K562 (cell line): ENCODE measurements around the gene EPHA10. TPM values are rescaled to one million over a fixed set of nuclear protein-coding genes. Genes with fewer than 3 reads are reported as not detected.

ENCODE experiments used
- ATAC-seq: fragments of 200-7000 bp; cut with Tn5 transposase; 3 replicates; pipeline ENCODE4 v1.9.1; 2020; ENCODE audit warnings: moderate library complexity
- BruUV-seq: library from RNA; stranded (reverse); fragments of 400-500 nt; replicated peaks from 2 replicates; lab custom pipeline; 2021; lab: Mats Ljungman, UMichigan
- CTCF ChIA-PET: fragments of 300-600 bp; formaldehyde crosslinking; extraction: SDS; loops from one replicate; lab custom pipeline; 2021; ENCODE audit warnings: low intra/inter-chr PET ratio; lab: Yijun Ruan, JAX
- POLR2A ChIA-PET: fragments of 300-600, 350-650 bp; sonication (Branson Sonifier 250); formaldehyde crosslinking; extraction: SDS; loops from one replicate; lab custom pipeline; 2021; ENCODE audit warnings: antibody characterized with exemption, inconsistent platforms; lab: Yijun Ruan, JAX
- DNase-seq, 4 experiments: peaks; one replicate each; pipeline versions ENCODE4 v3.0.0 to v3.0.0-alpha.2; 2011 to 2018; ENCODE audit warnings: low spot score in 3 of 4, mixed read lengths in 3 of 4; ENCODE audit errors: extremely low read depth in 1 of 4
- FAIRE-seq: peaks from 2 replicates; lab custom pipeline; 2011; peaks lifted over from hg19 to GRCh38; lab: Jason Lieb, UNC
- H2AFZ ChIP-seq: 2 replicates; pipeline ENCODE4 v1.6.0; 2011; ENCODE audit warnings: low read depth, low read length, control low read depth, inconsistent platforms
- H3K27ac ChIP-seq: fragments of 200-600 bp; 3 replicates; pipeline ENCODE4 v1.8.0; 2011; ENCODE audit warnings: low read depth, mild to moderate bottlenecking, control low read depth, inconsistent platforms, low read length, moderate library complexity, mixed read lengths; ENCODE audit errors: extremely low read depth
- H3K27me3 ChIP-seq, 2 experiments: fragments of 300-600 bp in 1 of 2; 2 replicates in 1 of 2; 3 replicates in 1 of 2; pipeline versions ENCODE4 v1.6.0 to v1.8.0; 2011; ENCODE audit warnings: inconsistent platforms in 2 of 2, low read length in 2 of 2, mild to moderate bottlenecking in 1 of 2, mixed read lengths in 1 of 2, moderate library complexity in 1 of 2; ENCODE audit not compliant: control insufficient read depth in 2 of 2, insufficient read depth in 2 of 2
- H3K36me3 ChIP-seq: fragments of 300-600 bp; 3 replicates; pipeline ENCODE4 v1.8.0; 2011; ENCODE audit warnings: mild to moderate bottlenecking, low read length, inconsistent platforms; ENCODE audit not compliant: control insufficient read depth, insufficient read depth
- H3K4me1 ChIP-seq, 2 experiments: fragments of 200-600 bp in 1 of 2; replicated peaks in 1 of 2; 2 replicates in 1 of 2; 3 replicates in 1 of 2; pipeline versions ENCODE4 v1.5.1 to v1.8.0; 2011; ENCODE audit warnings: inconsistent platforms in 2 of 2, low read length in 2 of 2, mild to moderate bottlenecking in 1 of 2, mixed read lengths in 1 of 2, moderate library complexity in 1 of 2; ENCODE audit not compliant: control insufficient read depth in 2 of 2, insufficient read depth in 2 of 2
- H3K4me2 ChIP-seq: 2 replicates; pipeline ENCODE4 v1.6.1; 2011; ENCODE audit warnings: low read length, control low read depth, inconsistent platforms, mixed read lengths; ENCODE audit not compliant: insufficient read depth
- H3K4me3 ChIP-seq: fragments of 200-600 bp; sonication (generic), shearing (Covaris generic); 2 replicates; pipeline ENCODE4 v1.5.1; 2016; ENCODE audit warnings: control low read depth, inconsistent platforms
- H3K79me2 ChIP-seq: fragments of 200-600 bp; 3 replicates; pipeline ENCODE4 v1.8.0; 2011; ENCODE audit warnings: low read length, inconsistent platforms; ENCODE audit not compliant: control insufficient read depth, insufficient read depth
- H3K9ac ChIP-seq, 2 experiments: 2 replicates each; pipeline versions ENCODE4 v1.6.0 to v1.6.1; 2011; ENCODE audit warnings: low read depth in 2 of 2, low read length in 2 of 2, control low read depth in 1 of 2, inconsistent platforms in 1 of 2, mild to moderate bottlenecking in 1 of 2, mixed read lengths in 1 of 2; ENCODE audit not compliant: insufficient read depth in 1 of 2
- H3K9me1 ChIP-seq: one replicate; pipeline ENCODE4 v1.6.0; 2011; ENCODE audit warnings: inconsistent platforms, mild to moderate bottlenecking, low read length, moderate library complexity; ENCODE audit not compliant: control insufficient read depth, insufficient read depth
- H3K9me3 ChIP-seq: replicated peaks from 2 replicates; pipeline ENCODE4 v1.5.1; 2011; ENCODE audit warnings: low read depth, low read length, inconsistent platforms; ENCODE audit not compliant: control insufficient read depth, insufficient read depth
- H4K20me1 ChIP-seq: replicated peaks from 2 replicates; pipeline ENCODE4 v1.6.1; 2011; ENCODE audit warnings: low read length, inconsistent platforms, mixed read lengths; ENCODE audit not compliant: control insufficient read depth, insufficient read depth
- CTCFL ChIP-seq: IDR thresholded peaks from 2 replicates; pipeline ENCODE4 v1.6.1; 2011; ENCODE audit warnings: borderline replicate concordance, low read depth, mild to moderate bottlenecking, moderate library complexity, low read length; ENCODE audit not compliant: insufficient read depth, poor library complexity, severe bottlenecking
- ELK3 ChIP-seq: fragments of 450-650 bp; formaldehyde crosslinking; IDR thresholded peaks from 2 replicates; pipeline ENCODE4 v1.4.0; 2020; ENCODE audit warnings: mild to moderate bottlenecking
- EZH2 ChIP-seq: IDR thresholded peaks from 2 replicates; pipeline ENCODE4 v1.6.1; 2012; ENCODE audit warnings: low read depth, mild to moderate bottlenecking, inconsistent platforms, low read length, borderline replicate concordance
- ID3 ChIP-seq, 2 experiments: fragments of 250-450 bp in 1 of 2; fragments of 450-650 bp in 1 of 2; sonication (Bioruptor Pico) in 1 of 2; IDR thresholded peaks; 2 replicates each; pipeline versions ENCODE4 v1.6.1 to v1.8.0; 2016 to 2021; ENCODE audit warnings: mild to moderate bottlenecking in 2 of 2, moderate library complexity in 2 of 2, missing compliant biosample characterization in 1 of 2, missing genetic modification characterization in 1 of 2
- MAFF ChIP-seq: IDR thresholded peaks from 2 replicates; pipeline ENCODE4 v1.6.1; 2012; ENCODE audit warnings: low read length, improper control_type of control experiment
- MITF ChIP-seq: IDR thresholded peaks from 2 replicates; pipeline ENCODE4 v1.6.1; 2014; ENCODE audit warnings: antibody characterized with exemption
- NCOA4 ChIP-seq: fragments of 450-650 bp; IDR thresholded peaks from 2 replicates; pipeline ENCODE4 v1.6.1; 2018; ENCODE audit warnings: mild to moderate bottlenecking; ENCODE audit not compliant: partially characterized antibody
- NFIC ChIP-seq: fragments of 450-650 bp; IDR thresholded peaks from 2 replicates; pipeline ENCODE4 v1.6.1; 2017; ENCODE audit warnings: mild to moderate bottlenecking, inconsistent platforms
- PCBP1 ChIP-seq: fragments of 200-400 bp; formaldehyde crosslinking; IDR thresholded peaks from 2 replicates; pipeline ENCODE4 v1.6.1; 2018; ENCODE audit warnings: mild to moderate bottlenecking, low read depth, low read length; ENCODE audit not compliant: poor library complexity, severe bottlenecking
- RBBP5 ChIP-seq: fragments of 200-600 bp; sonication (generic); IDR thresholded peaks from 2 replicates; pipeline ENCODE4 v1.6.1; 2012; ENCODE audit warnings: borderline replicate concordance, mild to moderate bottlenecking, low read length, control low read depth, inconsistent platforms; ENCODE audit not compliant: insufficient read depth, poor library complexity, severe bottlenecking
- SNRNP70 ChIP-seq: fragments of 200-400 bp; formaldehyde crosslinking; optimal IDR thresholded peaks from 2 replicates; pipeline ENCODE3; 2017; ENCODE audit warnings: low read depth, low read length
- TGIF2 ChIP-seq: sonication (generic); formaldehyde crosslinking; IDR thresholded peaks from 2 replicates; pipeline ENCODE4 v1.8.1; 2022; ENCODE audit warnings: mild to moderate bottlenecking, missing genetic modification reagents, moderate library complexity
- ZNF589 ChIP-seq: fragments of 200-800 bp; sonication (Bioruptor generic); IDR thresholded peaks from 2 replicates; pipeline ENCODE4 v1.6.1; 2016; ENCODE audit warnings: low read depth, missing genetic modification characterization, missing compliant biosample characterization
- ZNF717 ChIP-seq: fragments of 250-450 bp; sonication (Bioruptor Pico); IDR thresholded peaks from 2 replicates; pipeline ENCODE4 v1.5.0; 2021
- WGBS: fragments of 100-300 bp; shearing (Covaris generic); methylation state at CpG from one replicate; pipeline ENCODE4 v1.1.6; 2016; ENCODE audit warnings: low coverage, mixed read lengths; ENCODE audit not compliant: insufficient coverage; ENCODE audit errors: missing lambda C conversion rate; 5-methylcytosine and 5-hydroxymethylcytosine counted together
- in situ Hi-C: fragments of 300-500 bp; cut with MboI; formaldehyde crosslinking; loops from 4 replicates; pipeline ENCODE4 v1.15.0; 2018; ENCODE audit warnings: inconsistent platforms, mixed read lengths
- intact Hi-C: fragments of 100-400 bp; cut with micrococcal nuclease; formaldehyde crosslinking; loops from 2 replicates; pipeline ENCODE4 v1.14.2; 2022
- polyA plus RNA-seq, 8 experiments: library from polyadenylated mRNA; depleted of rRNA in 4 of 8; stranded (reverse) in 5 of 8; unstranded in 3 of 8; fragments of >200 nt; fragmentation: Nextera tagmentation in 2 of 8; fragmentation: Illumina TruSeq in 1 of 8; extraction: Ambion mirVana in 2 of 8; extraction: Trizol in 1 of 8; gene quantifications; 2 replicates each; pipeline versions ENCODE4 v1.2.1 to v1.2.3, GENCODE V29; 2011 to 2014; ENCODE audit warnings: inconsistent platforms in 1 of 8, missing spikeins in 1 of 8
- total RNA-seq, 7 experiments: library from RNA; depleted of rRNA in 6 of 7; stranded (reverse); fragments of >200 nt in 6 of 7; fragmentation: Illumina TruSeq in 2 of 7; extraction: Trizol in 2 of 7; gene quantifications; 2 replicates each; pipeline versions ENCODE4 v1.2.1 to v1.2.3, GENCODE V29; 2011 to 2021; ENCODE audit warnings: low replicate concordance in 1 of 7

Gene EPHA10
- total and polyA plus RNA-seq, 9 of the 15 experiments (the other 6 are each of a cell fraction or from before 2014, with no cell fraction given) = 0.03 TPM; not detected in 8

- FAIRE-seq = no peak
- POLR2A ChIA-PET = interaction anchor here (0.6 to 2.1 kb wide), 4 partner anchors 8 to 412 kb away, joined by 3 to 11 read pairs (median 4); no protein-coding TSS in a partner anchor
- Histone ChIP-seq H3K4me1 (peaks cover 0 to 18% of the 10 kb centered on the region in 2 experiments; a peak in 1 of 5 replicates), H3K79me2 (no peaks in the 10 kb centered on the region), H3K9me1 (peaks cover 4% of the 10 kb centered on the region), H3K4me3 (no peak overlapping the region), H3K27ac (no peak overlapping the region), H3K27me3 (peaks cover 38 to 71% of the 10 kb centered on the region in 2 experiments), H4K20me1 (peaks cover 21% of the 10 kb centered on the region), H3K4me2 (no peak overlapping the region), H3K9ac (no peak overlapping the region; a peak in 1 of 4 replicates), H3K36me3 (no peaks in the 10 kb centered on the region), H2AFZ (no peak overlapping the region), H3K9me3 (no peaks in the 10 kb centered on the region; the same call in 1 of the 2 replicates)
- intact Hi-C loops (no loop called here), in situ Hi-C loops (no loop called here)
- BruUV-seq = no TSS peak
- peak; percentile 16; the same call in 1 of the 3 replicates for ATAC-seq
- CTCF ChIA-PET = no interaction called here
- DNase-seq = no peak
- WGBS = 3% methylated on average over 4 of the region's 4 CpGs
- TF ChIP-seq ELK3 = no peak
- no peak for TF ChIP-seq TGIF2 (CRISPR knock-in tag)
- no peak for TF ChIP-seq MITF
- TF ChIP-seq EZH2 = no peak
- TF ChIP-seq ZNF589 (CRISPR knock-in tag) = no peak
- no peak for TF ChIP-seq RBBP5
- no peak for TF ChIP-seq SNRNP70
- TF ChIP-seq NCOA4 = no peak
- TF ChIP-seq NFIC = no peak
- TF ChIP-seq PCBP1 = no peak
- TF ChIP-seq CTCFL = no peak
- no peak for TF ChIP-seq ZNF717
- no peak for TF ChIP-seq MAFF
- TF ChIP-seq ID3 (CRISPR knock-in tag; IDR thresholded peaks at IDR 0.05) = no peak
- no peak for TF ChIP-seq ID3 (tag; IDR thresholded peaks at IDR 0.05)
These were observed 48.6 kb downstream of the EPHA10 start for GRCh38 chr1:37716321-37716720.
